Lower leg skin (tissue), 4 donors: ENCODE data around the gene TRIM65. TPM values are rescaled to one million over a fixed set of nuclear protein-coding genes. Genes with fewer than 3 reads are reported as not detected.

Source experiments
- DNase-seq, 2 donors: peaks; one replicate each; pipeline ENCODE4 v3.0.0-alpha.2; 2019; ENCODE audit warnings: low spot score in 2 of 2
- H3K4me3 ChIP-seq: fragments of 200-600 bp; sonication (generic); 2 replicates; pipeline ENCODE4 v1.5.1; 2017; ENCODE audit warnings: mild to moderate bottlenecking, low read depth; ENCODE audit not compliant: poor library complexity, severe bottlenecking
- CTCF ChIP-seq, 3 donors: fragments of 450-650 bp; IDR thresholded peaks; one replicate each; pipeline ENCODE4 v1.5.1; 2016; ENCODE audit warnings: antibody characterized with exemption in 3 of 3, mild to moderate bottlenecking in 3 of 3, moderate library complexity in 2 of 3
- POLR2A ChIP-seq, 2 donors: fragments of 450-650 bp; IDR thresholded peaks; one replicate each; pipeline ENCODE4 v1.6.1; 2016 to 2017; ENCODE audit warnings: antibody characterized with exemption in 2 of 2, mild to moderate bottlenecking in 1 of 2, moderate library complexity in 1 of 2
- WGBS, 2 donors: methylation state at CpG; one replicate each; pipeline ENCODE4 v1.1.5; 2018; 5-methylcytosine and 5-hydroxymethylcytosine counted together
- intact Hi-C: fragments of 100-400 bp; cut with DNase I; formaldehyde crosslinking; loops from one replicate; pipeline ENCODE4 v1.15.0; 2023; ENCODE audit warnings: low total_unique reads
- total RNA-seq, 4 donors: library from RNA; depleted of rRNA; stranded (reverse); fragments of >200 nt; gene quantifications; one replicate each; pipeline ENCODE4 v1.1.0, GENCODE V29; 2016

The TRIM65 gene
- total RNA-seq, 4 donors from 2014 or later: 23.1 to 36.3 (median 32.2) TPM

DNA sequence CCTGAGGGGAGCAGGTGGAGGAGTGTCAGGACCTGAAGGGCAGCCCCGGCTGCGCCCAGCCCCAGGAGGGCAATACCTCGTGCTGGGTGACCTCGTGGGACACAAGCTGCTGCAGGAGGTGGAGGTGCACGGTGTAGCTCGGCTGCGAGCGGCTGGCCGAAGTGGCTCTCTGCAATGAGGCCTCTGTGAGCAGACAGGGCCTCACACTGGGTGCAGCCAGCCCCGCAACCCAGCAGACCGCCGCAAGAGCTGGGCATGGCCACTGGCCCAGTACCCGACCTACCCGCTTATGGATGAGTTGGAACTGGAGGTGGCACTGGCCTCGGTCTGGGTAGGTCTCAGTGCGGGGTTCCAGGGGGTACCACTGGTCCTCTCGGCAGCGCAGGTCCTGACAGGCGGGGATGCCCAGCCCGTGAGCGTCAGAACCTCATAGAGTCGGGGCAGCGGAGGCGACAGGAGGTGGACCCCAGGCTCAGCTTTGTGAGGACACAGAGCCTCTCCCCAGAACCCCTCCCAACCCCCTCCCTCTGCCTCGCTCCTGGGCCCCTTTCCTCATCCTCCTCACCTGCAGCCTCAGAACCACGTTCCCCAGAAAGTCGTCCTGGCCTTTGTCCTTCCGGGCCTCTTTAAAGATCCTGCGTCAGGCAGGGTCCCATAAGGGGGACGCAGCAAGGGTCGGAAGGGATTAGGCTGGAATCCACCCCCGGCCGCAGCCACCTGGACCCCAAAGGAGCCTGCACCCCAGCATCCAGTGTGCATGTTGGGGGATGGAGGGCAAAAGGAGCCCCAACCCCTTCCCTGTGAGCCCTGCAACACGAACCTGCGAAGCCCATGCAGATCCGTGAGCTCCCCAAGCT lies 56.6 kb downstream of the TRIM65 start:
- intact Hi-C loops: loop anchor here (10.0 kb wide), 1 partner anchor 65 kb away; a partner anchor contains a TSS
- 87% methylated on average over 20 to 25 of the region's 36 CpGs for WGBS, 2 donors

More for the DNA sequence above, 56.6 kb downstream of the TRIM65 start:
- no peak overlapping the region for H3K4me3 ChIP-seq
- no peak for TF ChIP-seq CTCF (IDR thresholded peaks at IDR 0.05)
- TF ChIP-seq POLR2A (IDR thresholded peaks at IDR 0.05): no peak
- DNase-seq: no peak

Other genes with a start within 250 kb of the TRIM65 start
- gene RECQL5, start 229.8 kb downstream of the TRIM65 start, total RNA-seq: 10 to 100 TPM; 50.8 to 76.3 (median 60.5) TPM
- gene SAP30BP, start 229.6 kb downstream of the TRIM65 start, total RNA-seq: 10 to 100 TPM; 54.0 to 85.1 (median 74.1) TPM
- gene ITGB4, start 175.5 kb downstream of the TRIM65 start, total RNA-seq: 100 to 1,000 TPM; 371 to 689 (median 435) TPM
- gene GALK1, start 131.8 kb downstream of the TRIM65 start, total RNA-seq: 10 to 100 TPM; 20.6 to 31.0 (median 28.9) TPM
- gene UNK, start 112.1 kb downstream of the TRIM65 start, total RNA-seq: 10 to 100 TPM; 26.5 to 42.5 (median 31.9) TPM
- gene UNC13D, start 52.5 kb downstream of the TRIM65 start, total RNA-seq: 1 to 10 TPM; 5.0 to 9.1 (median 7.6) TPM
- gene WBP2, start 41.6 kb downstream of the TRIM65 start, total RNA-seq: 100 to 1,000 TPM in 2 of 4 donors, 10 to 100 TPM in 2; 74.2 to 149 (median 93.8) TPM
- gene TRIM47, start 18.4 kb downstream of the TRIM65 start, total RNA-seq: 10 to 100 TPM; 33.2 to 62.5 (median 41.5) TPM
- 10 to 100 TPM; 36.5 to 64.7 (median 49.0) TPM for gene MRPL38, start 7.9 kb upstream of the TRIM65 start, total RNA-seq
- 10 to 100 TPM; 20.4 to 23.8 (median 22.4) TPM for gene FBF1, start 44.1 kb upstream of the TRIM65 start, total RNA-seq
- gene ACOX1, start 82.2 kb upstream of the TRIM65 start, total RNA-seq: 100 to 1,000 TPM in 1 of 4 donors, 10 to 100 TPM in 3; 71.2 to 102 (median 81.3) TPM
- gene TEN1, start 82.3 kb upstream of the TRIM65 start, total RNA-seq: 10 to 100 TPM; 43.7 to 57.9 (median 49.7) TPM
- 1 to 10 TPM; 2.7 to 8.4 (median 4.5) TPM for gene CDK3, start 103.9 kb upstream of the TRIM65 start, total RNA-seq
- 100 to 1,000 TPM; 285 to 514 (median 315) TPM for gene EVPL, start 130.4 kb upstream of the TRIM65 start, total RNA-seq
- 10 to 100 TPM; 67.2 to 76.5 (median 72.3) TPM for gene SRP68, start 175.6 kb upstream of the TRIM65 start, total RNA-seq
- gene GALR2, start 177.8 kb upstream of the TRIM65 start, total RNA-seq: under 1 TPM in 2 of 4 donors, not detected in 2; 0.17 to 0.97 TPM
- not detected for gene ZACN, start 182.2 kb upstream of the TRIM65 start, total RNA-seq
- gene EXOC7, start 206.8 kb upstream of the TRIM65 start, total RNA-seq: 10 to 100 TPM; 52.5 to 78.4 (median 72.3) TPM
- gene FOXJ1, start 244.3 kb upstream of the TRIM65 start, total RNA-seq: 1 to 10 TPM; 1.2 to 2.4 (median 1.8) TPM